GM19193 (cell line): ENCODE data around the gene MUC5AC.

ENCODE experiments used
- POLR2A ChIP-seq: IDR thresholded peaks from 4 replicates; pipeline ENCODE4 v1.6.1; 2011; ENCODE audit not compliant: insufficient read depth, insufficient read length; ENCODE audit errors: extremely low read depth

MUC5AC gene

GRCh38 chr11:1226226-1226985, 68.7 kb downstream of the MUC5AC start:
- no peak for TF ChIP-seq POLR2A

- no peak for TF ChIP-seq POLR2A
Measured at GRCh38 chr11:1226986-1227550, 69.3 kb downstream of the MUC5AC start.

- no peak for TF ChIP-seq POLR2A
Measured at GRCh38 chr11:1227551-1228100, 69.9 kb downstream of the MUC5AC start.

GRCh38 chr11:1228101-1228821, 70.5 kb downstream of the MUC5AC start:
- no peak for TF ChIP-seq POLR2A

- no peak for TF ChIP-seq POLR2A
Measured at GRCh38 chr11:1228921-1229451, 71.2 kb downstream of the MUC5AC start.

- TF ChIP-seq POLR2A: no peak
Measured at GRCh38 chr11:1229471-1230120, 71.8 kb downstream of the MUC5AC start.

- TF ChIP-seq POLR2A: no peak
Measured at GRCh38 chr11:1230121-1230455, 72.3 kb downstream of the MUC5AC start.

- TF ChIP-seq POLR2A: no peak
Measured at GRCh38 chr11:1230456-1231395, 73.0 kb downstream of the MUC5AC start.

GRCh38 chr11:1231396-1232020, 73.8 kb downstream of the MUC5AC start:
- no peak for TF ChIP-seq POLR2A

GRCh38 chr11:1232021-1232882, 74.5 kb downstream of the MUC5AC start:
- no peak for TF ChIP-seq POLR2A

GRCh38 chr11:1232883-1233321, 75.1 kb downstream of the MUC5AC start:
- no peak for TF ChIP-seq POLR2A

GRCh38 chr11:1233351-1234053, 75.7 kb downstream of the MUC5AC start:
- TF ChIP-seq POLR2A: no peak
